Stimulated activated CD8-positive, alpha-beta memory T cell treated with anti-CD3 and anti-CD28 coated beads, Interleukin-2, amount 100 ng/mL, for 48 hours (primary cell): Measurements from ENCODE around the gene SPINK14.

Experiments used
- DNase-seq, 2 donors: peaks; one replicate each; pipeline ENCODE4 v3.0.0-alpha.2; 2020; ENCODE audit warnings: low read depth in 2 of 2

The SPINK14 gene, protein sequence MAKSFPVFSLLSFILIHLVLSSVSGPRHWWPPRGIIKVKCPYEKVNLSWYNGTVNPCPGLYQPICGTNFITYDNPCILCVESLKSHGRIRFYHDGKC

DNA sequence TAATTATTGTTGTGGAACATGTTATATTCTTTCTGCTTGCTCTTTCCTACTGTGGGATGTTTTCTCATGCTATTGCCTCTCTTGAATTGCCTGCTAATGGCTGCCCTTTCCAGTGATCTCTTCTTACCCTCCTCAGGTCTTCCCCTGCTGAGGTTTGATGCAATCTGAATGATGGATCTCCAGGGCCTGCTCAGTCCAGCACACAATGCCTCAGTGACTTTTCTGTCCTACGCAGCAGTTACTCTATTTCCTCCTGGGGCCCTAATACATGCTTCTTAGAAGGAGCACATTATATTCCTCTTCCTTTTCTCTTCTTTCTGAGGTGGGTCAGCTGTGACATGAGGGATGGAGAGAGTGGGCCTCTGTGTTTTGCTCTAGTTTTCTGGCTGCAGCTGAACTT lies at the start of gene SPINK14:
Gene SPINK14, plus strand, starts transcription at position 301 of the 400 bp plus-strand sequence. CDS start 1,187 bp downstream, outside the sequence.
- DNase-seq: no peak

DNA sequence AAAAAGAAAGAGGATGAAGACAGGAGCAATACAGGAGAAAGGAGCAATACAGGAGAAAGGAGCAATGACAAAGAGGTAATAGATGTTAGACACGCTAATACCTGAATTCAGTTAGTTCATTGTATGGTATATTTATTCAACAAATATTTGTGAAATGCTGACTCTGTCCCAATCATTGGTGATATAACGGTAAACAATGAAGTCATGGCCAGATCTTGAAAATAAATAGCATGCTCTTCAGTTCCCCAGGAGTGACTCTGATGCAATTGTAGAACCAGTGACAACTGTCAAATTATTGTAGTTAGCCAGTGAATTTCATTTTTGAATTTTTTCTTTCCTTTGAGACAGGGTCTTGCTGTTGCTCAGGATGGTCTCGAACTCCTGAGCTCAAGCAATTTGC lies 48.0 kb upstream of the SPINK14 start:
- DNase-seq: no peak

DNA sequence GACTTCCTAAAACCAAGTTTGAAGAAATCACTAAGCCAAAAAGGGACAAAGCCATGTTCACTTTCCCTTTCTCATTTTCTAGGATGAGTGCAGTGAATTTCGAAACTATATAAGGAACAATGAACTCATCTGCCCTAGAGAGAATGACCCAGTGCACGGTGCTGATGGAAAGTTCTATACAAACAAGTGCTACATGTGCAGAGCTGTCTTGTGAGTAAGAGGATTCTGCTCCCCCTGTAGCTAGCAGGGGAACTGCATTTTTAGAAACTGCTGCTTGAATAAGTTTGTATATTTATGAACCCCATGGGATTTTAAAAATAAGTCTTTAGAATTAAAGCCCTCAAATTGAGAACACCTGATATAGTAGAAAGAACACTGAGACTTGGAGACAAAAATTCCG lies 42.7 kb upstream of the SPINK14 start:
- DNase-seq: no peak

DNA sequence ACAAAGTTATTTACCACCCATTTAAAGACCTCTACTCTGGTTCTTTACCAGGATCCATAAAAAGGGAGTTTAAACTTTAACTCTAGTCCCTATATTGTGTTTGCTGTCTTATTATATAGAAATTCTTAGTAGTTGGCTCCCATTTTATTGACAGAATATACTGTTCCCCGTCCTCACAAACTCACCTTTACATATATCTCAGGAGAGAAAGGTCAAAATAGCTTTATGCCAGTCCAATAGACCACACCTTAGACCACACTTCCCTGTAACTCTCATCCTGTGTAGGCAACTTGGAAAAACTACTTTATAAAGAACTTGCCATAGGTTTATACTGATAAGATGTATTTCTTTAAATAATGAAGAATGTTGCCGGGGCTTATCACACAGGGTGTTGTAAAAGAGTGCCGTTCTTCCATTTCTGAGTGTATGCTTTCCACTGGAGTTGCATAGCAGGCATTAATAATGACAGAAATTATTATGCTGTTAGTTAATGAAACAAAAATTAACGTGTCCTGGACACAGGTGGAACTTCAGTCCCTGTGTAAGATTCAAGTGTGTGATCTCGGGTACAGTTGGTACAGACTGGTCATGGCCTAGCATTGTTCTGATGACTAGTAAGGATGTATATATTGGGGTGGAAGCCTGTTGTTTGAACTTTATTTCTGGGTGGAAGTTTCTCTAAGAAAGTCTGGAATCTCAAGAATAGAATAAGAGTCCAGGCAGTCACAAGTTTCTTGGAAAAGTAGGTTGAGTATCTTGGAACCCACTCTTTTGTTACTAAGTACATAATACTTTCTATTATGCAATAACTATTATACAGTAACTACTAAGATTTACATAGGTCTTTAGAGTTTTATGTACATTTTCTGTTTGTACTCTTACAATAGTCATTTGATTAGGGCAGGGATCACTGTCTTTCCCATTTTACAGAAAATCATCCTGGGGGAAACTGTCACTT lies 33.0 kb upstream of the SPINK14 start:
- DNase-seq: no peak

DNA sequence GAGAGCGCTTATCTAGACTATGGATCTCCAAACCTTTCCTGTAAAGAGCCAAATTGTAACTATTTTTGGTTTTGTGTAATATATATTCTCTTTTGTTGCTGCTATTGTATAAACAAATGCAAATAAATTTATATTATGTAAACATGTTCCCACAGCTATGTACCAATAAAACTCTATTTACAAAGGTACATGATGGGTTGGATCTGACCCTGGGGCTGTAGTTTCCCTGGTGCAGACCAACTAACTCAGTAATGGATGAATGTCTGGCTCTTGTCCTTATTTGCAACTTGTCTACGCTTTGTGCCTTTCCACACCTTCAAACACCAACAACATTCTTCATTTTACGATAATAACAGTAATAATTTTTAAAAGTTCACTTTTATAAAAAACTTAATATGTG lies 27.5 kb upstream of the SPINK14 start:
- DNase-seq: no peak

DNA sequence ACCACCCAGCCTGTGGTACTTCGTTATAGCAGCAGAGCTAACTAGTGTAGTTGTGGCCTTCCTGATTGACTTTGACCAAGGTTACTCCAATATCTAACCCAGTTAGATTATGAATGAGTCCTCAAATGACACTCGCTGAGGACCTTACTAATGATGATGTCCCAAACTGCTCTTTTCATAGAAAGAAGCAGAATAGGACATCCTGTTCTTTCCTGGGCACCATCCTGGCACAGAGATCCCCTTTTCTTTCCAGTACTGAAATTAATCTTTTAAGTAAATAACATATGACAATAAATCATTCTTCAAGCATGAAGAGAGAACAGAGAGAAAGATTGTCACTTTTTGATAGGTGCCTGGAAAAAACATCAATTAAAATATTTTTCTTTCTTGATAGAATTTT lies 26.7 kb upstream of the SPINK14 start:
- DNase-seq: no peak

DNA sequence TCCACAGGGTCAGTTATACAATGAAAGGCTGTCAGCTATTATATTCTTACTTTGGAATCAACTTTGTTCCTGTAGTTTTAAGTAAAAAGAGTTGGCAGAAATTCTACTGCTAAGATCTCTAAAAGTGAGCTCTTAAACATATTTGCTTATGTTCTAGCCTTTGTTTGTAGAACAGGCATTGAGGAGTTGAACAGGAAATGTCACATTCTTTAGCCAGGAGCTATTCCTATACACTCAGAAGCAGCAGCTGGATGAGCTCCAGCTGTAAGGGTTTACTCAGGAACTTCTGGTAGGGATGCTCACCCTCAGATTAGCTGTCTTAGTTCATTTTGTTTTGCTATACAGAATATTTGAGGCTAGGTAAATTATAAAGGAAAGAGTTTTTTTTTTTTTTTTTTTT lies 22.4 kb upstream of the SPINK14 start:
- DNase-seq: no peak

DNA sequence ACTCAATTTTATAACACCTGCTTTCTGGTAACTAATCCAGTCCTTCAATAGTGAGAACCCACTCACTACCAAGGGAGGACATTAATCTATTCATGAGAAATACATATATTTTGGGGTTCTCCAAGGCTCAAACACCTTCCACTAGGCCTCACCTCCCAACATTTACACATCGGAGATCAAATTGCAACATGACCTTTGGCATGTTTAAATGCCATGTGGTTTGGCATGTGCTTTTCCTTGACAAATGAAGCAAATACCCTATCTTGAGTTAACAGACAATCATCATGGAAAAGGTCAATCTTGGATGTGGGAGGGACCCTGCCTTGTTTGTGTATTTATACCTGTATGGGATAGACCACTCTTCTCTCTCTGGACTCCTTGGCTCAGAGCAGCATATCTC lies 21.9 kb upstream of the SPINK14 start:
- no peak for DNase-seq

DNA sequence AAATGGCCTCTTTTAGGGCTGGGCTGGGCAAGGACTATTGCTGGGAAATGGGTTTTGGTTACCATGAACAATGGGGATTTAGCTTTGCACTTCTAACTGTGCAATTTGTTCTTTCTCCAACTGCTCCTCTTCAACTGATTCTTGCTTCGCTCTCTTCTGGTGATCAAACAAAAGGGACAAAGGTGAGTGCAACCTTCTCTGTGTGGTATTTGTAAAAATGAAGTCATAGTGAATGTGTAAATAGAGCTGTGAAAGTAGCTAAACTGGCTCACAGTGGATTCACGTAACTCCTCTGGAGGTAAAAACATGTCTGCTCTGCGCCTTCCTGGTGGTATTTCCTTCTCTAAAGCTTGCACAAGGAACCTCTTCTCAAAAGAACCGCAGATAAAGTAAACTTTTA lies 20.9 kb upstream of the SPINK14 start:
- DNase-seq: no peak

DNA sequence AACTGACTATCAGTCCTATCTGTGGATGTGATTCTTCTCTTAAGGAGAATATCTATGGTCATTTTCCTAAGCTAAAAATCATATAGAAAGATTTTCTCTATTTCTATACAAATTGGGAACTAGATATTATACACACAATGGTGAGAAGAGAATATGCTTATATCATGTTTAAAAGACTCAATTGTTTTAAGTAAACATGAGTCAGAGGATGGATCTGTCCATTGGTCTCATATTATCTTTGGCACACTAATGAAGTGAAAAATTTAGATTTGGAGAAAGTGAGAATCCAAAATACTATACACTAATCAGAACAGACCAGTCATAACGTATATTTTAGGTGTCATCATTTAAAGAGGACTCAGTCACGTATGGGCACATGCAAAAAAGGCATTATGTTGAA lies 16.5 kb upstream of the SPINK14 start:
- DNase-seq: no peak

DNA sequence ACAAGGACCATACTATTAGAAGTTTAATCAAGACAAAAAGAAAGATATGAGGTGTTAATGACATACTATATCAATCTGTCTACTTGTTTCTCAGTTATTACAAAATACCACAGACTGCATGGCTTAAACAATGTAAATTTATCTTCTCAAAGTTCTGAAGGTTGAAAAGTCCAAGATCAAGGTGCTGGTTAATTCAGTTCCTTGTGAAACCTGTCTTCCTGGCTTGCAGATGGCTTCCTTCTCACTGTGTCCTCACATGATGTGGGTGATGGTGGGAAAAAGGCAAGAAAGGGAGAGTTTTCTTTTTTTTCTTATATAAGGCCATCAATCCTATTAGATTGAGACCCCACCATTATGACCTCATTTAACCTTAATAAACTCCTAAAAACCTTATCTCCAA lies 15.6 kb upstream of the SPINK14 start:
- DNase-seq: no peak

DNA sequence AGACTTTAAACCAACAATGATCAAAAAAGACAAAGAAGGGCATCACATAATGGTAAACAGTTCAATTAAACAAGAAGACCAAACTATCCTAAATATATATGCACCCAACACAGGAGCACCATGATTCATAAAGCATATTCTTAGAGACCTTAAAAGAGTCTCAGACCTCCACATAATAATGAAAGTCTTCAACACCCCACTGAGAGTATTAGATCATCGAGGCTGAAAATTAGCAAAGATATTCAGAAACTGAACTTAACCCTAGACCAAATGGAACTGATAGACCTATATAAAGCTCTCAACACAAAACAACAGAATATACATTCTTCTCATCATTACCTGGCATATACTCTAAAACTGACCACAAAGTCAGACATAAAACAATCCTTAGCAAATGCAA lies 11.7 kb upstream of the SPINK14 start:
- no peak for DNase-seq

DNA sequence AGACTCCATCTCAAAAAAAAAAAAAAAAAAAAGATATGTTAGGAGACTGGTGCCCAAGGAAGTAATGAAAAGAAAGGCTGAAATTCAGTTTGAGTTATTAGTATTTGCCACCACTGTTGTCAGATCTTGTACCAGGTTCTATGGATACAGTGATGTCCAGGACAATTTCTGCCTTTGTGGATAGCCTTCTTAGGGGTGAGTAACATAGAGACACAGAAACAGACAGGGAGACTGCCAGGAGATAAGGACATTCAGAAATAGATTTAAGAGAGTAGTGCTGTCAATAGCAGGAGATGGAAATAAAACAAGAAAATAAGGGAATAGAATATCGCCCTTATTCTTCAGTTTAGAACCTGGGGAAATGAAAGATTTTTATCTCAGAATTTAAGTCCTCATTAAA lies 6.3 kb upstream of the SPINK14 start:
- no peak for DNase-seq

DNA sequence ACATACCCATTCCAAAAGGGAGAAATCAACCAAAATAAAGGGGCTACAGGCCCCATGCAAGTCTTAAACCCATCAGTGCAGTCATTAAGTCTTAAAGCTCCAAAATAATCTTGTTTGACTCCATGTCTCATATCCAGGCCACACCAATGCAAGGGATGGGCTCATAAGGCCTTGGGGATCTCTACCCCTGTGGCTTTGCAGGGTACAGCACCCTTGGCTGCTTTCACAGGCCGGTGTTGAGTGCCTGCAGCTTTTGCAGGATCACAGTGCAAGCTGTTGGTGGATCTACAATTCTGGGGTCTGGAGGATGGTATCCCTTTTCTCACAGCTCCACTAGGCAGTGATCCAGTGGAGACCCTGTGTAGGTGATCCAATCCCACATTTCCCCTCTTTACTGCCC lies 5.0 kb upstream of the SPINK14 start:
- no peak for DNase-seq

DNA sequence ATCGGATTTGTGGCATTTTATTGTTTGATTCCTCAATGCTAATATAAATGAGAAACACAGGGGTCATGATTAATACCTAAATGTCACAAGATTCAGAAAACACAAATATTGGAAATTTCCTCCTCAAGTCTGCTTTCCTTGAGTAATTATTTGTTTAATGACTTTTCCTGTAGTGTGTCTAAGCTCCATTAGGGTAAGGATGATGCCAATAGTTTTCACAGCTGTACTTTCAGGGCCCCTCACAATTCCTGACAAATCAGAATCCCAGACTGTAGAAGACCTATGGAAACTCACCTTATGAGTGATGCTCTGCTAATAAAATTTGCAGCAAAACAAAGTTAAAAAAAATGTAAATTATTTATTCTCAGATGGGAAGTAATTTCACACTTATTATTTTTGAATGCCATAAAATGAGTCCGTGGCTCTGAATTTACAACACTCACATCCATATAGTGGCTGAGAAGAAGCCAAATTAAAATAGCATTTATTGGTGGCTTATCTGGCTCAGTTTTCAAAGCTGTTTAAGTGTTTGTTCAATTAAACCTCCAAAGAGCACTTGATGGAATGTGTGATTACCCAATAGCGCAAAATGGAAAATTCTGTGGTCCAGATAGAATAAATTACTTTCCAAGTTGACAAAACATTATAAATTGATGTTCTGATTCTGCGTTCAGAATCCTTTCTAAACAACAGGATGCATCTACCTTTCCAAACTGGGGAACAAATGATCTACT lies 1.6 kb upstream of the SPINK14 start:
- no peak for DNase-seq

DNA sequence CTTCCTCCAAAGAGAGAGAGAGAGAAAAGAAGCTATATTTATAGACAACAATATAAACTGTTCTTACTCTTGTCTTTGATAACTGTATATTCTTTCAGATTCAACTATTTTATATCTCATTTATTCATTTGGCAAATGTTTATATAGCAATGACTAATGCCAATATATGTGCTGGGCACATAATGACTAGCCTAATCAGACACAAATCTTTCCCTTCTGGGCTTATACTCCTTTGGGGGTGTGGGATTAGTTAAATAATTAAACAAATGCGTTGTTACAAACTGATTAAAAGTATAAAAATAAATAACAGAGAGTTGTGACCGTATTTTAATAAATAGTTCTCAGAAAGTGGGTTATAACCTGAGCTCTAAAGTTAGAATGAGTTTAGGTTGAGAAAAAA lies 4.0 kb downstream of the SPINK14 start:
- no peak for DNase-seq

DNA sequence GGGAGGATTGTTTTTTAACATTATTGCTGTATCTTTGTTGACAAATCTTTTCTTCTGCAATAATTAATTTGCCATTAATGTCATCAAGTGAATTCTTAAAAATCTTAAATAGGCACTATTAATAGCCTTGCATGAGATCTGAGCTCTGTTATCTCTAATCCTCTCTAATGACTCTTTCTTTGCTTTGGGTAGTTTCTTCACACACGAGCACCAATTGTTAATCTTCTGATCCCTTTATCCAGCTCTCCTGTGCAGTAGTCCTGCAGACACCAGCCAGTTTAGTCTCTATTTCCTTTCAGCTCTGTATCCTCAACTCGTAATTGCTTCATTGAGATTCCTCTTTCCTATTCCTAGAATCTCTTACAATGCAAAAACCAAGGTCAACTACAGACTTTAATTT lies 8.1 kb downstream of the SPINK14 start:
- DNase-seq: no peak

DNA sequence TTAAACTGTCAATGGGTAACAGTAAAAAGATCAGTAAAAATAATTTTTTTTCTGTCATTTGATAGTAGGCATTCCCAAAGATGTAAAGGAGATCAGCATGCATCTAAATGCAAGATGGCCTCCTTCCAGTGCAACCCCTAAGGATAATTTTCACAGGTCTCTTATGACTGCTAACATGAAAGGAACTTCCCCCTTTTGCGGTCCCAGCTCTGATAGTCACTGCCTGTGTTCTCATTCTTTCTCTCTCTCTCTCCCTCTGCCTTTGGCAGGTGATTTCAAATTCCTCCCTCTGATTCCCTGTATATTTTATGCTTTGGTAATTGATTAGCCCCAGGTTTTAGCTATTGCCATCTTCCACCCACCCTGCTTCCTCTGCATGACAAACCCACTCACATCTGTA lies 8.9 kb downstream of the SPINK14 start:
- no peak for DNase-seq

DNA sequence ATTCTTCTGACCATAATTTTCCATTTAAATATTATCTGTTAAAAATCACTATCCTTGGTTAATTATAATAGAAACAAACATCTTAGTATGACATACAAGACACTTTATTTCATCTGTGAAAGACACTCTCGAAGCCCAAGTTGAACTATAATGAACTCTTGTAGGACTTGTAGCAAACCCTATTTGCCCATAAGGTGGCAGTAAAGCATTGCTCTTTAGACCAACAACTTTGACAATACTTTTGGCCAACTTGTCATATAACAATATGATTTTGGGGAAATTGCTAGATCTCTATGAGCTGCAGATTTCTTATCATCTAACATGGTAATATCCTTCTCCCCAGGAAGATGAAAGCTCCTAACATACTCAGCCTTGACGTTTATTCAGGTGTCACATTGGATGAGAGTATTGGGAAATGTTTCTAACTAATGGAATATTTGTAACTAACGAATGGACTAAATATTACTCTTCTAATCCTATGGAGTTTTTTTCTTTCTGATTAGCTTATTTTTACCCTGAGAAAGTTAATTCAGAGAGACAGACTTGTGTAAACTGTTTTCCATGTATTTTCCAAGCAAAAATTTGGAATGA lies 11.0 kb downstream of the SPINK14 start:
- no peak for DNase-seq

DNA sequence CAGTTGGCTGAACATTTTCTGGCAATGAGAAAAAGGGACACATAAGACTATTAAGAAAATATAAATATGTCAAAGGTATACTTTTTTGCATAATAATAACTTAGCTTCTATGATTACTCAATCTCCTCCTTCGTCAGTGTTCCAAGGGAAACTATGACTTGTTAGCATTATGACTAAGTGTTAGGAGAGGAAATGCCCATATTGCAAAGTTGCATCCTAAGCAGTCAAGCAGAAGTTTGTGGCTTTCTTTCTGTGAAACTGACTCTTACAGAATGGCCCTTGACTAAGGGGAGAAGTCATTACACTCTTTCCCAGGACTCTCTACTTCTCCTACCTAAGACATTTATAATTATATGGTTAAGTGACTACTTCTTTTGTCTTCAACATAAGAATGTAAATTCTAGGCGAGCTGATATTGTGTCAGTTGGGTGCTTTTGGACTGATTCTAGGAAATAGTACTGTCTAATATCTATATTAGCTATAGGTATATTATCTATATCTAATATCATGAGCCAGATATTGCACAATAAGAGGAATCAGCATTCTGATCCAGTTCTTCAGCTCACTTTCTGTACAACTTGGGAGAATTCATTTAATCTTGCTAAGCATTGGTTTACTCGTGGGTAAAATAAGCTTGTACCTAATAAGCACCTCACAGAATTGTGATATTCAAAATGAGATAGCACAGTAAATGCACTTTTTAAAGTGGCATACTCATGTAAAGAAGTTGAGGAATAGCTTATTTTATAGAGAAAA lies 18.1 kb downstream of the SPINK14 start:
- no peak for DNase-seq

DNA sequence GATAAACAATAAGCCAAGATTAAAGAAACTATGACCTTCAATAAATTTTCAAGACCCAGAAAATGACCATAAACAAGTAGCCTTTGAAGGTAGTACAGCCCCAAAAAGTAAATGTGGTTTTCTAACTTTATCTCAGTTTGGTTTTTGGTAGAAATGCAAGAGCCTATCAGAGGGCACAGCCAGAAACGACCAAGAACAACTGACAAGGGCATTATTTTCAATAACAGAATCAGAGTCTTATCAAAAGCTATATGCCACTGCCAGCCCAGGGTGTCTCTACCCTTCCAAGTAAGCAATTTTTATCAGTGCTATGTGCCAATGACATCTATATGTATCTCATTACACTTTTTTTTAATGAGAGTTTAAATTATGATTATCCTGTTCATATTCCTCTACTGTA lies 22.7 kb downstream of the SPINK14 start:
- no peak for DNase-seq

DNA sequence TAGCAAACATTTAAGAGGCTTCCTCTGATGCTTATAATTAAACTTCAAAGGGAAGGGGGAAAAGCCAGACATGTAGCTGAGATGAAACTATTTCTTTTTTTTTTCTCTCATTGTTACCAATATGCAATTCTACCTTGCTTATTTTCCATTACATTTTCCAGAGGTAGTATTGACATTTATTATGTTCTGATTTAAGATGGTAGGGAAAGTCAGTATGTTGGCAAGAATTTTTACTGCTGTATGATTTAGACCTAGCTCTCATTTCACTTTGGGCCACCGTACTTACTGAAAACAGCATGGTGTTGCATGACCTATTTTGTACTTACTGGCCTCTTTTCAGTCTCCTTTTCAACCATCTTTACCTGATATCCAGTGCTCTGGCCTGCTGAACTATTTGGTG lies 24.9 kb downstream of the SPINK14 start:
- DNase-seq: no peak
